Prostate gland (tissue), 2 donors: Measurements from ENCODE around the gene TPPP. TPM values are rescaled to one million over a fixed set of nuclear protein-coding genes. Genes with fewer than 3 reads are reported as not detected.

ENCODE experiments used
- DNase-seq: peaks from one replicate; pipeline ENCODE4 v3.0.0-alpha.2; 2019; ENCODE audit warnings: low spot score
- H3K27ac ChIP-seq, 2 donors: fragments of 200-600 bp; sonication (generic); 2 replicates each; pipeline ENCODE4 v1.5.1; 2017 to 2019
- H3K27me3 ChIP-seq: fragments of 200-600 bp; sonication (generic); replicated peaks from 2 replicates; pipeline ENCODE4 v1.5.1; 2019; ENCODE audit not compliant: insufficient read depth
- H3K36me3 ChIP-seq, 2 donors: fragments of 200-600 bp; sonication (generic); 1 replicate in 1 of 2; 2 replicates in 1 of 2; pipeline versions ENCODE4 v1.5.1 to v1.8.1; 2017 to 2019
- H3K4me1 ChIP-seq: fragments of 200-600 bp; sonication (generic); replicated peaks from 2 replicates; pipeline ENCODE4 v1.5.1; 2019
- H3K4me3 ChIP-seq, 2 donors: fragments of 200-600 bp; sonication (generic); 2 replicates each; pipeline ENCODE4 v1.5.1; 2017 to 2019
- H3K9me3 ChIP-seq: fragments of 200-600 bp; sonication (generic); 2 replicates; pipeline ENCODE4 v1.5.1; 2017
- POLR2A ChIP-seq: fragments of 450-650 bp; IDR thresholded peaks from one replicate; pipeline ENCODE4 v1.6.1; 2016; ENCODE audit warnings: antibody characterized with exemption, mild to moderate bottlenecking
- POLR2AphosphoS5 ChIP-seq: sonication (generic); formaldehyde crosslinking; IDR thresholded peaks from one replicate; pipeline ENCODE4 v1.6.1; 2017; ENCODE audit warnings: antibody characterized with exemption
- WGBS: methylation state at CpG from one replicate; pipeline ENCODE4 v1.1.5; 2018; 5-methylcytosine and 5-hydroxymethylcytosine counted together
- intact Hi-C: fragments of 100-400 bp; cut with DNase I; formaldehyde crosslinking; loops from one replicate; pipeline ENCODE4 v1.14.2; 2022
- total RNA-seq, 2 donors: library from RNA; depleted of rRNA; stranded (reverse); fragments of >200 nt; gene quantifications; one replicate each; pipeline ENCODE4 v1.1.0, GENCODE V29; 2016
- TF ChIP-seq, protein P1 (sequence below), 4 experiments: fragments of 200-600 bp in 2 of 4; fragments of 450-650 bp in 2 of 4; sonication (generic) in 2 of 4; IDR thresholded peaks; 1 replicate in 3 of 4; 2 replicates in 1 of 4; pipeline ENCODE4 v1.5.1; 2016 to 2019; ENCODE audit warnings: antibody characterized with exemption in 4 of 4, mild to moderate bottlenecking in 2 of 4, moderate library complexity in 2 of 4

The TPPP gene
- total RNA-seq, 2 donors from 2014 or later: 2.3 to 6.9 TPM

DNA sequence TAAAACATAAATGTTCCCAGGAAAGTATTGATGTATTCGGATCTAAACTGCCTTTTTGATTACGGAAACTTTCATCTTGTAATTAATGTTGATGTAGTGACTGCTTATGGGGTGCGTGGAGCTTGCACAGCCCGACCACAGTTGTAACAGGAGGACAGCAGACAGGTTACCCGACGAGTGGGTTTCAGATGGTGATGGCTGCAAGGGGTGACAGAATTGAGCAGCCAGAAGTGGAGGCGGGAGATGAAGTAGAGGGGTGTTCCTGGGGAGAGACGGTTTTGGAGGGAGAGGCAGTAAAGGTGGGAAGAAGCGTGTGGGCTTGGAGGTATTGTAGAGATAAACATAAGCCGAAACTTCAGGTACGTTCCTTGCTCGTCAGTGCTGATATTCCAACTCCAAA, 75.3 kb downstream of the TPPP start:
- no peak for DNase-seq
- H3K36me3 ChIP-seq: peaks cover 0 to 4% of the 10 kb centered on the region in 2 donors
- no peaks in the 10 kb centered on the region for H3K9me3 ChIP-seq
- intact Hi-C loops: loop anchor here (10.0 kb wide), 1 partner anchor 143 kb away; no protein-coding TSS in a partner anchor
- WGBS: 94% methylated on average over 12 of the region's 12 CpGs
- H3K27ac ChIP-seq: no peak overlapping the region
- H3K27me3 ChIP-seq: no peaks in the 10 kb centered on the region
- no peak overlapping the region for H3K4me3 ChIP-seq
- H3K4me1 ChIP-seq: no peaks in the 10 kb centered on the region
- no peak for TF ChIP-seq POLR2AphosphoS5
- no peak for TF ChIP-seq POLR2A
- TF ChIP-seq, protein P1, sequence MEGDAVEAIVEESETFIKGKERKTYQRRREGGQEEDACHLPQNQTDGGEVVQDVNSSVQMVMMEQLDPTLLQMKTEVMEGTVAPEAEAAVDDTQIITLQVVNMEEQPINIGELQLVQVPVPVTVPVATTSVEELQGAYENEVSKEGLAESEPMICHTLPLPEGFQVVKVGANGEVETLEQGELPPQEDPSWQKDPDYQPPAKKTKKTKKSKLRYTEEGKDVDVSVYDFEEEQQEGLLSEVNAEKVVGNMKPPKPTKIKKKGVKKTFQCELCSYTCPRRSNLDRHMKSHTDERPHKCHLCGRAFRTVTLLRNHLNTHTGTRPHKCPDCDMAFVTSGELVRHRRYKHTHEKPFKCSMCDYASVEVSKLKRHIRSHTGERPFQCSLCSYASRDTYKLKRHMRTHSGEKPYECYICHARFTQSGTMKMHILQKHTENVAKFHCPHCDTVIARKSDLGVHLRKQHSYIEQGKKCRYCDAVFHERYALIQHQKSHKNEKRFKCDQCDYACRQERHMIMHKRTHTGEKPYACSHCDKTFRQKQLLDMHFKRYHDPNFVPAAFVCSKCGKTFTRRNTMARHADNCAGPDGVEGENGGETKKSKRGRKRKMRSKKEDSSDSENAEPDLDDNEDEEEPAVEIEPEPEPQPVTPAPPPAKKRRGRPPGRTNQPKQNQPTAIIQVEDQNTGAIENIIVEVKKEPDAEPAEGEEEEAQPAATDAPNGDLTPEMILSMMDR (IDR thresholded peaks at IDR 0.05): no peak

DNA sequence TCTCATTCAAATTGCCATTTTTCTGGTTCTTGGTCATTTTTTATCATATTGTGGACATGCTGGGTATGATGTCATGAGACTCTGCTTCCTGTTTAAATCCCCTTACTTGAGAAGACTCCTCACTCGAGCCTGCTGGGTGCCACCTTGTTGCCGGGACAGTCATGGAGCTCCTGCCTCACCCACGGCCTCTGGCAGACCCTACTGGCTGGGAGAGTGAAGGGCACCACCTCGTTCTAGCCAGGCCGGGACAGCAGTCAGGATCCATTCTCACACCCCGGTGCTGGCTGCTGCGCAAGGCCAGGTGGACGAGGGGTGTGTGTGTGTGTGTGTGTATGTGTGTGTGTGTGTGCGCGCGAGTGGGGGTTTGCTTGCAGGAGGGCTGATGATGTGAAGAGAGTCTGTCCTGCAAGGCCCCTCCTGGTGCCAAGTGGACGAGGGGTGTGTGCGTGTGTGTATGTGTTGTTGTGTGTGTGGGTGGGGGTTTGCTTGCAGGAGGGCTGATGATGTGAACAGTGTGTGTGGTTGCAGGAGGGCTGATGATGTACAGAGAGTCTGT, 76.6 kb downstream of the TPPP start:
- 87% methylated on average over 13 of the region's 13 CpGs for WGBS
- no peak overlapping the region for H3K4me3 ChIP-seq

DNA sequence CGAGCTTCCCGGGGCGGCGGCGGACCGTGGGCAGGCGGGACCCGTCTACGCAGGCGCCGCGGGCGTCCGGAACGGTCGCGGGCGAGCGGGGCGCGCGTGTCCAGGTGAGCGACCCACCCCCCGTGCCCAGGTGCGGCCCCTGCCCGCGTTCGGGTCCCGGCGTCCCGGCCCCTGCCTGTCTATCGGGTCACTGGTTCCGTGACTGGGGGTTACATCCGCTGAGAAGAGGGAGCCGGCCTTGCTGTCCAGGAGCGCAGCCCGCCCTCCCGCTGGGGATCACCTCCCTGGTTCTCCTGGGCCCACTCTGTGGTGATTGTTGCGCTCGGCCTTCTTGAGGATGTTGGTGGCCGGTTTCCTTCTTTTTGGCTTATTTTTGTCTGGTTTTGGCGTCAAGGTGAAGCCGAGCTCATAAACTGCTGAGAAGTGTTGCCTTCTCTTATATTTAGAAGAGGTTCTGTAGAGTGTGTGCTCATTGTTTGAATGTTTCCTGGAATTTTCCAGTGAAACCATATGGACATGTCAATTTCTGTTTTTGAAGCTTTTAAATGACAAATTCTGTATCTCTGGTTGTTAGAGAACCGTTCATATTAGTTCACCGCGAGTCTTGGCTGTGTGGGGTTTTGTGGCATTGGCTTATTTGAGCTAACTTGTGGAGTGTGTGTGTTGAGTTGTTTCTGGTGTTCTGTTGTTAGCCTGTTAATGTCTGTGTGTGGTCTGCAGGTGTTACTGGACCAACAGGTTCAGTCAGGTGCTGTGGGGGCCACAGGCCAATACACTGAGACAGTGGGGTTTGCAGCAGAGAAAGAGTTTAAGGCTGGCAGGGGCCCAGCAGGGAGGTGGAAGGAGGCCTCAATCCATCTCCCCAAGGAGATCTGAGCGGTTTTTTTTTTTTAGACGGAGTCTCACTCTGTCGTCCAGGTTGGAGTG, 80.4 kb downstream of the TPPP start:
- no peak for DNase-seq
- H3K27me3 ChIP-seq: peaks cover 3% of the 10 kb centered on the region
- H3K27ac ChIP-seq: no peak overlapping the region
- TF ChIP-seq, protein P1 (IDR thresholded peaks at IDR 0.05): no peak
- TF ChIP-seq POLR2A (no peak), POLR2AphosphoS5 (no peak)
- no peaks in the 10 kb centered on the region for H3K9me3 ChIP-seq
- peak overlapping the region; percentile 86 to 88 for H3K4me3 ChIP-seq
- WGBS: 26% methylated on average over 21 of the region's 49 CpGs
- H3K36me3 ChIP-seq: no peaks in the 10 kb centered on the region
- H3K4me1 ChIP-seq: no peaks in the 10 kb centered on the region
- intact Hi-C loops: loop anchor here (10.0 kb wide), 1 partner anchor 138 kb away; no protein-coding TSS in a partner anchor

More for the DNA sequence above, 76.6 kb downstream of the TPPP start:
- intact Hi-C loops: loop anchor here (10.0 kb wide), 1 partner anchor 142 kb away; no protein-coding TSS in a partner anchor
- Histone ChIP-seq H3K36me3 (peaks cover 0 to 4% of the 10 kb centered on the region in 2 donors), H3K27ac (no peak overlapping the region), H3K9me3 (no peaks in the 10 kb centered on the region), H3K4me1 (no peaks in the 10 kb centered on the region), H3K27me3 (no peaks in the 10 kb centered on the region)
- no peak for DNase-seq
- no peak for TF ChIP-seq POLR2A
- TF ChIP-seq POLR2AphosphoS5: no peak
- TF ChIP-seq, protein P1 (IDR thresholded peaks at IDR 0.05): no peak

DNA sequence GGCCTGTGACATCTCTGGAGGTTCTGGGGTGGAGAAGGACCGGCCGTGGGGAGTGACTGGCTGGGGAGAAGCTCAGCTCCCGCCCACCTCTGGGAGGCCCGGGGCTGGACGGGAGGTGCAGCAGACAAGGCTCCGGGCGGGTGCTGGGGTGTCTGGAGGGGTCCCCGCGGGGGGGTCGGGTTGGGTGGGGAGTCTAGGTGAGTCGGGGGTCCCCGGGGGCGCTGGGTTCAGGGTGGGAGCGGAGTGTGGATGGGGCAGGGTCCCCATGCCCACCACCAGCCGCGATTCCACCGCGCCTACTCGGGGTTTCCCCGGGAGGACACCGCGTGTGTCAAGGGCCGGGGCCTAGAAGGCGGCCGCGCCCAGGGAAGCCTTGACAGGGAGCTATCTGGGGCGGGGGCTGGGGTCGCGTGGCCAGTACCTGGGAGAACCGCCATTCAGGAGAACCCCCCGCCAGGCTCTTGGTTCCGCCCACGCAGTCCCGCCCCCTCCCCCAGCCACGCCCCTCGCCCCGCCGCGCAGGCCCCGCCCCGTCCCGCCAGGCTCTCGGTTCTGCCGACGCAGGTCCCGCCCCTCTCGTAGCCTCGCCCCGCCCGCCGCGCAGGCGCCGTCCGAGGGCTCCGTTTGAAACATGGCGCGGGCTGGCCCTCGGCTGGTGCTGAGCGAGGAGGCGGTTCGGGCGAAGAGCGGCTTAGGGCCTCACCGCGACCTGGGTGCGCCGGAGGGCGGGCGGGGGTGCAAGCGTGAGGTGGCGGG, 81.2 kb downstream of the TPPP start, which contains the start of gene CEP72:
TSS of gene CEP72 (plus strand) at position 610 of the 756 bp plus-strand sequence. CDS start at position 632, 22 bp downstream.
- no peak within 1 kb of the TSS for H3K27ac ChIP-seq
- H3K4me3 ChIP-seq: peak within 1 kb of the TSS; percentile 86 to 88
- 0% methylated on average over 42 of the region's 72 CpGs for WGBS
- H3K4me1 ChIP-seq: no peaks in the 10 kb centered on the region
- H3K9me3 ChIP-seq: no peaks in the 10 kb centered on the region
- intact Hi-C loops: loop anchor here (10.0 kb wide), 1 partner anchor 137 kb away; no protein-coding TSS in a partner anchor
- peak; percentile 67 for TF ChIP-seq POLR2AphosphoS5
- no peak for TF ChIP-seq POLR2A
- peak; percentile 87 for DNase-seq
- no peaks in the 10 kb centered on the region for H3K36me3 ChIP-seq
- peaks cover 5% of the 10 kb centered on the region for H3K27me3 ChIP-seq
